Umbilical cord (tissue), 2 donors: ENCODE measurements around the gene ZBTB25. TPM values are rescaled to one million over a fixed set of nuclear protein-coding genes. Genes with fewer than 3 reads are reported as not detected.

Experiments used
- DNase-seq: peaks from one replicate; pipeline ENCODE4 v3.0.0-alpha.2; 2015; ENCODE audit warnings: low spot score
- total RNA-seq: library from RNA; depleted of rRNA; stranded (reverse); fragments of >200 nt; gene quantifications from one replicate; pipeline ENCODE4 v1.2.3, GENCODE V29; 2014; ENCODE audit warnings: low replicate concordance; ENCODE audit not compliant: insufficient read depth

ZBTB25 gene
- total RNA-seq, 1 donor from 2014 or later, result 11.8 TPM

- no peak for DNase-seq
Measured at GRCh38 chr14:64400829-64401459, 102.7 kb downstream of the ZBTB25 start.

Other genes starting within 250 kb of the ZBTB25 start
- gene ESR2, start 209.5 kb downstream of the ZBTB25 start, total RNA-seq, result 1.2 TPM
- gene MTHFD1, start 115.5 kb downstream of the ZBTB25 start, total RNA-seq, result 15.2 TPM
- 16.6 TPM for gene AKAP5, start 38.3 kb downstream of the ZBTB25 start, total RNA-seq
- gene ZBTB1, start 932 bp upstream of the ZBTB25 start, total RNA-seq, result 82.3 TPM
- gene HSPA2, start 36.9 kb upstream of the ZBTB25 start, total RNA-seq, result 412 TPM
- 4.1 TPM for gene PPP1R36, start 46.1 kb upstream of the ZBTB25 start, total RNA-seq
- 90.0 TPM for gene PLEKHG3, start 200.6 kb upstream of the ZBTB25 start, total RNA-seq